HepG2 (cell line): Measurements from ENCODE around the gene KRTAP5-2. TPM values are rescaled to one million over a fixed set of nuclear protein-coding genes. Genes with fewer than 3 reads are reported as not detected.
A peak's percentile ranks its signal among the peaks of the same experiment; 100 is the strongest.

Source experiments
- AGO1 ChIP-seq: fragments of 200-400 bp; formaldehyde crosslinking; IDR thresholded peaks from 2 replicates; pipeline ENCODE4 v1.6.1; 2017; ENCODE audit warnings: mild to moderate bottlenecking, low read depth, low read length, moderate library complexity; ENCODE audit not compliant: poor library complexity, severe bottlenecking
- FOSL1 ChIP-seq: sonication (generic); formaldehyde crosslinking; IDR thresholded peaks from 2 replicates; pipeline ENCODE4 v1.9.0; 2021; ENCODE audit warnings: missing genetic modification reagents, borderline replicate concordance
- GABPB1 ChIP-seq: IDR thresholded peaks from 2 replicates; pipeline ENCODE4 v1.6.1; 2016; ENCODE audit warnings: mild to moderate bottlenecking, missing genetic modification reagents, moderate library complexity, missing compliant biosample characterization
- HNRNPLL ChIP-seq: fragments of 200-400 bp; formaldehyde crosslinking; IDR thresholded peaks from 2 replicates; pipeline ENCODE4 v1.6.1; 2017; ENCODE audit warnings: mild to moderate bottlenecking, low read depth, low read length; ENCODE audit not compliant: poor library complexity, severe bottlenecking
- MED13 ChIP-seq: sonication (generic); formaldehyde crosslinking; IDR thresholded peaks from 2 replicates; pipeline ENCODE4 v1.5.0; 2020; ENCODE audit warnings: missing genetic modification reagents
- MYC ChIP-seq: sonication (generic); formaldehyde crosslinking; IDR thresholded peaks from 2 replicates; pipeline ENCODE4 v1.9.0; 2021; ENCODE audit warnings: missing genetic modification reagents, borderline replicate concordance
- NCOR1 ChIP-seq: fragments of 200-600 bp; sonication (generic); IDR thresholded peaks from 2 replicates; pipeline ENCODE4 v1.7.0; 2017; ENCODE audit warnings: antibody characterized with exemption, low read length, borderline replicate concordance
- RARA ChIP-seq: IDR thresholded peaks from 2 replicates; pipeline ENCODE4 v1.6.1; 2016; ENCODE audit warnings: missing genetic modification reagents, missing compliant biosample characterization
- SIX4 ChIP-seq: sonication (generic); formaldehyde crosslinking; IDR thresholded peaks from 2 replicates; pipeline ENCODE4 v1.4.0; 2020; ENCODE audit warnings: missing genetic modification reagents
- ZFX ChIP-seq: sonication (generic); formaldehyde crosslinking; IDR thresholded peaks from 2 replicates; pipeline ENCODE4 v1.4.0; 2020; ENCODE audit warnings: mild to moderate bottlenecking, low read depth, missing genetic modification reagents, moderate library complexity
- ZMYM3 ChIP-seq: sonication (generic); formaldehyde crosslinking; IDR thresholded peaks from 2 replicates; pipeline ENCODE4 v1.5.1; 2020; ENCODE audit warnings: mild to moderate bottlenecking, missing genetic modification reagents
- ZNF121 ChIP-seq: sonication (generic); formaldehyde crosslinking; IDR thresholded peaks from 2 replicates; pipeline ENCODE4 v1.5.0; 2020; ENCODE audit warnings: mild to moderate bottlenecking, missing genetic modification reagents
- ZNF225 ChIP-seq: sonication (generic); formaldehyde crosslinking; IDR thresholded peaks from 2 replicates; pipeline ENCODE4 v1.4.0; 2020; ENCODE audit warnings: mild to moderate bottlenecking, missing genetic modification reagents
- ZNF558 ChIP-seq: sonication (generic); formaldehyde crosslinking; IDR thresholded peaks from 2 replicates; pipeline ENCODE4 v1.9.0; 2022; ENCODE audit warnings: mild to moderate bottlenecking, missing genetic modification reagents, borderline replicate concordance
- ZNF607 ChIP-seq: sonication (generic); formaldehyde crosslinking; IDR thresholded peaks from 2 replicates; pipeline ENCODE4 v1.5.1; 2020; ENCODE audit warnings: missing genetic modification reagents, mild to moderate bottlenecking, borderline replicate concordance
- ZNF777 ChIP-seq: sonication (generic); formaldehyde crosslinking; IDR thresholded peaks from 2 replicates; pipeline ENCODE4 v1.4.0; 2020; ENCODE audit warnings: missing genetic modification reagents
- ZNF879 ChIP-seq: sonication (generic); formaldehyde crosslinking; IDR thresholded peaks from 2 replicates; pipeline ENCODE4 v1.8.1; 2023; ENCODE audit warnings: missing genetic modification reagents
- polyA plus RNA-seq, 8 experiments: library from polyadenylated mRNA; depleted of rRNA in 3 of 8; stranded (reverse) in 7 of 8; unstranded in 1 of 8; fragments of >200 nt; fragmentation: Illumina TruSeq in 4 of 8; extraction: Trizol in 4 of 8; gene quantifications; 2 replicates each; pipeline versions ENCODE4 v1.2.1 to v1.2.3, GENCODE V29; 2011 to 2016; ENCODE audit warnings: low read depth in 4 of 8, missing spikeins in 1 of 8, mixed read lengths in 1 of 8; ENCODE audit not compliant: insufficient read depth in 1 of 8
- total RNA-seq, 5 experiments: library from RNA; depleted of rRNA; stranded (reverse); fragments of >200 nt; fragmentation: Illumina TruSeq; extraction: Trizol; gene quantifications; 2 replicates each; pipeline ENCODE4 v1.2.3, GENCODE V29; 2016; ENCODE audit warnings: low read depth in 1 of 5
- TF ChIP-seq, protein P1 (sequence below): sonication (generic); formaldehyde crosslinking; IDR thresholded peaks from 2 replicates; pipeline ENCODE4 v1.5.0; 2020; ENCODE audit warnings: mild to moderate bottlenecking, missing genetic modification reagents
- TF ChIP-seq, protein P2 (sequence below): sonication (generic); formaldehyde crosslinking; IDR thresholded peaks from 2 replicates; pipeline ENCODE4 v1.4.0; 2020; ENCODE audit warnings: missing genetic modification reagents, borderline replicate concordance
- TF ChIP-seq, protein P3 (sequence below): sonication (generic); formaldehyde crosslinking; IDR thresholded peaks from 2 replicates; pipeline ENCODE4 v1.9.0; 2021; ENCODE audit warnings: missing genetic modification reagents, borderline replicate concordance

KRTAP5-2 gene
- total and polyA plus RNA-seq, 2 of the 13 experiments (the other 11 are each of a cell fraction or from before 2014, with no cell fraction given), result not detected

DNA sequence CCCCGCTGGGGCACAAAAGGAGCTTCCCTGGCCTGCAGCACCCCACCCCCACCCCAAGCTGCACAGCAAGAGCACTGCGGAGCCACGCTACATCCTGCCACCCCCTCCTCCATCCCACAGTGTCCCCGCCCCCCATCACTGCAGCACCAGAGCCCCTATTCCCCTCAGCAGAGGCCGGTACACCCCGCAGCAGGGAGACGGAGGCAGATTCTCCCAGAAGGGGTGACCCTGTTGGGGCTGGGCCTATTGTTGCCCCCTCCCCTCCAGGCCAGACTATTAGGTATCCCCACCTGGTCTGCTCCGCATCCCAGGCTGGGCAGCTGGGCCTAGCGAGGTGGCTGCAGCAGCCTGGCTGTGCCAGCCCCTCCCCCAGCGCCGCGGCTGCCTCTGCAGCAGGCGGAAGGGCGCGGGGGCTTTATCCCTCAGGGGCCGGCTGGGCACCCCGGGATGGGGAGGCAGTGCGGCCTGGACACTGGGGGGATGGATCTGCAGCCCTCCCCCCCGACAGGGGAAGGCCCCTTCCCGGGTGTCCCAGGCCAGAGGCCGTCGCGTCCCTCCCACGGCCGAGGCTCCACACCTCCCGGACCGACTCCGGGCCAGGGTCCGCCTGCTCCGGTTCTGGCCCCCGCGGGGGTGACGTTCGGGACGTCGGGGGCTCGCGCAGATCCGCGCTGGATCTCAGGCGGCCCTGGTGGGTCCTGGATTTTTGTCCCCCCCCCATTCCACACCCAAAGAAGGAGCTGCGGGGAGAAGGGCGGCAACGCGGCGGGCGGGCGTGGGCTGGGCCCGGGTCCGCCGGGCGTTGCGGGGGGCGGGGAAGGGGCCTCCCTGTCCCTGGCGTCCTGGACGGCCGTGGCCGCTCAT lies 27.0 kb downstream of the KRTAP5-2 start (continued):
- TF ChIP-seq, protein P1, sequence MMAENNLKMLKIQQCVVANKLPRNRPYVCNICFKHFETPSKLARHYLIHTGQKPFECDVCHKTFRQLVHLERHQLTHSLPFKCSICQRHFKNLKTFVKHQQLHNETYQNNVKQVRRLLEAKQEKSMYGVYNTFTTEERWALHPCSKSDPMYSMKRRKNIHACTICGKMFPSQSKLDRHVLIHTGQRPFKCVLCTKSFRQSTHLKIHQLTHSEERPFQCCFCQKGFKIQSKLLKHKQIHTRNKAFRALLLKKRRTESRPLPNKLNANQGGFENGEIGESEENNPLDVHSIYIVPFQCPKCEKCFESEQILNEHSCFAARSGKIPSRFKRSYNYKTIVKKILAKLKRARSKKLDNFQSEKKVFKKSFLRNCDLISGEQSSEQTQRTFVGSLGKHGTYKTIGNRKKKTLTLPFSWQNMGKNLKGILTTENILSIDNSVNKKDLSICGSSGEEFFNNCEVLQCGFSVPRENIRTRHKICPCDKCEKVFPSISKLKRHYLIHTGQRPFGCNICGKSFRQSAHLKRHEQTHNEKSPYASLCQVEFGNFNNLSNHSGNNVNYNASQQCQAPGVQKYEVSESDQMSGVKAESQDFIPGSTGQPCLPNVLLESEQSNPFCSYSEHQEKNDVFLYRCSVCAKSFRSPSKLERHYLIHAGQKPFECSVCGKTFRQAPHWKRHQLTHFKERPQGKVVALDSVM (CRISPR knock-in tag), result no peak
- TF ChIP-seq, protein P2, sequence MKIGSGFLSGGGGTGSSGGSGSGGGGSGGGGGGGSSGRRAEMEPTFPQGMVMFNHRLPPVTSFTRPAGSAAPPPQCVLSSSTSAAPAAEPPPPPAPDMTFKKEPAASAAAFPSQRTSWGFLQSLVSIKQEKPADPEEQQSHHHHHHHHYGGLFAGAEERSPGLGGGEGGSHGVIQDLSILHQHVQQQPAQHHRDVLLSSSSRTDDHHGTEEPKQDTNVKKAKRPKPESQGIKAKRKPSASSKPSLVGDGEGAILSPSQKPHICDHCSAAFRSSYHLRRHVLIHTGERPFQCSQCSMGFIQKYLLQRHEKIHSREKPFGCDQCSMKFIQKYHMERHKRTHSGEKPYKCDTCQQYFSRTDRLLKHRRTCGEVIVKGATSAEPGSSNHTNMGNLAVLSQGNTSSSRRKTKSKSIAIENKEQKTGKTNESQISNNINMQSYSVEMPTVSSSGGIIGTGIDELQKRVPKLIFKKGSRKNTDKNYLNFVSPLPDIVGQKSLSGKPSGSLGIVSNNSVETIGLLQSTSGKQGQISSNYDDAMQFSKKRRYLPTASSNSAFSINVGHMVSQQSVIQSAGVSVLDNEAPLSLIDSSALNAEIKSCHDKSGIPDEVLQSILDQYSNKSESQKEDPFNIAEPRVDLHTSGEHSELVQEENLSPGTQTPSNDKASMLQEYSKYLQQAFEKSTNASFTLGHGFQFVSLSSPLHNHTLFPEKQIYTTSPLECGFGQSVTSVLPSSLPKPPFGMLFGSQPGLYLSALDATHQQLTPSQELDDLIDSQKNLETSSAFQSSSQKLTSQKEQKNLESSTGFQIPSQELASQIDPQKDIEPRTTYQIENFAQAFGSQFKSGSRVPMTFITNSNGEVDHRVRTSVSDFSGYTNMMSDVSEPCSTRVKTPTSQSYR (CRISPR knock-in tag), result peak; percentile 41; the same call in 1 of the 2 replicates
- 0 out of 2 replicates have a peak, but pooled peaks have one; percentile 8 for TF ChIP-seq NCOR1
- 0 out of 2 replicates have a peak, but pooled peaks have one; percentile 27 for TF ChIP-seq MED13
- peak; percentile 70 for TF ChIP-seq ZFX (CRISPR knock-in tag)
- no peak for TF ChIP-seq ZNF879 (CRISPR knock-in tag)
- 0 out of 2 replicates have a peak, but pooled peaks have one; percentile 33 for TF ChIP-seq ZNF558
- peak; percentile 79; the same call in 1 of the 2 replicates for TF ChIP-seq ZNF777 (CRISPR knock-in tag)
- peak; percentile 63; the same call in 1 of the 2 replicates for TF ChIP-seq ZNF607 (CRISPR knock-in tag)
- TF ChIP-seq HNRNPLL, result peak; percentile 37
- TF ChIP-seq ZNF121 (CRISPR knock-in tag), result no peak
- TF ChIP-seq FOSL1 (CRISPR knock-in tag), result no peak
- no peak for TF ChIP-seq SIX4 (CRISPR knock-in tag)
- TF ChIP-seq AGO1, result peak; percentile 74
- peak; percentile 38; the same call in 1 of the 2 replicates for TF ChIP-seq GABPB1 (CRISPR knock-in tag)
- TF ChIP-seq ZNF225 (CRISPR knock-in tag), result 0 out of 2 replicates have a peak, but pooled peaks have one; percentile 25
- TF ChIP-seq MYC (CRISPR knock-in tag), result 0 out of 2 replicates have a peak, but pooled peaks have one; percentile 14
- no peak for TF ChIP-seq RARA (CRISPR knock-in tag)
- TF ChIP-seq ZMYM3, result 0 out of 2 replicates have a peak, but pooled peaks have one; percentile 10
- TF ChIP-seq, protein P3, sequence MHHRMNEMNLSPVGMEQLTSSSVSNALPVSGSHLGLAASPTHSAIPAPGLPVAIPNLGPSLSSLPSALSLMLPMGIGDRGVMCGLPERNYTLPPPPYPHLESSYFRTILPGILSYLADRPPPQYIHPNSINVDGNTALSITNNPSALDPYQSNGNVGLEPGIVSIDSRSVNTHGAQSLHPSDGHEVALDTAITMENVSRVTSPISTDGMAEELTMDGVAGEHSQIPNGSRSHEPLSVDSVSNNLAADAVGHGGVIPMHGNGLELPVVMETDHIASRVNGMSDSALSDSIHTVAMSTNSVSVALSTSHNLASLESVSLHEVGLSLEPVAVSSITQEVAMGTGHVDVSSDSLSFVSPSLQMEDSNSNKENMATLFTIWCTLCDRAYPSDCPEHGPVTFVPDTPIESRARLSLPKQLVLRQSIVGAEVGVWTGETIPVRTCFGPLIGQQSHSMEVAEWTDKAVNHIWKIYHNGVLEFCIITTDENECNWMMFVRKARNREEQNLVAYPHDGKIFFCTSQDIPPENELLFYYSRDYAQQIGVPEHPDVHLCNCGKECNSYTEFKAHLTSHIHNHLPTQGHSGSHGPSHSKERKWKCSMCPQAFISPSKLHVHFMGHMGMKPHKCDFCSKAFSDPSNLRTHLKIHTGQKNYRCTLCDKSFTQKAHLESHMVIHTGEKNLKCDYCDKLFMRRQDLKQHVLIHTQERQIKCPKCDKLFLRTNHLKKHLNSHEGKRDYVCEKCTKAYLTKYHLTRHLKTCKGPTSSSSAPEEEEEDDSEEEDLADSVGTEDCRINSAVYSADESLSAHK (CRISPR knock-in tag), result no peak
